ENCODE results near the gene PPP1CC. TPM values are rescaled to one million over a fixed set of nuclear protein-coding genes. Genes with fewer than 3 reads are reported as not detected.

PPP1CC gene
- total RNA-seq, 1 donor from 2014 or later = 156 TPM

DNA sequence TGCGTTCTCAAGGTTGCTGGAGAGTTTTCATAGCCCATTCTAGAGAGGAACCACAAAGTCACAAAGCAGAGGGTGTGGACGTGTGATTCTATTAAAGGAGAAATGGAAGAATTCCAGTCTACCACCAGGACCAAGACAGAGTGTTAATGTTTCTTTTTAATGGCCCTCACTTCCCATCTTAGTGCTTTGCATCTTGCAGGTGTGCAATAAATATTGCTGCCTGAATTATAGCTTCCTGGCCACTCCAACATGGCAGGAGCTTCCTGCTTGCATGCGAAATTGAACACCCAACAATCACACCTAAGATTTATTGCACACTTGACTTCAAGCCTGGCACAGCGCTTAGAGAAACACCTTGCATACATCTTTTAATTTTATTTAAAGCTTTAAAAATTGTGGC is 22.4 kb upstream of the PPP1CC start:
- H3K4me3 ChIP-seq = no peak overlapping the region
- intact Hi-C loops (cut with micrococcal nuclease) = no loop called here
- H3K4me1 ChIP-seq = no peaks in the 10 kb centered on the region
- TF ChIP-seq, protein P1, sequence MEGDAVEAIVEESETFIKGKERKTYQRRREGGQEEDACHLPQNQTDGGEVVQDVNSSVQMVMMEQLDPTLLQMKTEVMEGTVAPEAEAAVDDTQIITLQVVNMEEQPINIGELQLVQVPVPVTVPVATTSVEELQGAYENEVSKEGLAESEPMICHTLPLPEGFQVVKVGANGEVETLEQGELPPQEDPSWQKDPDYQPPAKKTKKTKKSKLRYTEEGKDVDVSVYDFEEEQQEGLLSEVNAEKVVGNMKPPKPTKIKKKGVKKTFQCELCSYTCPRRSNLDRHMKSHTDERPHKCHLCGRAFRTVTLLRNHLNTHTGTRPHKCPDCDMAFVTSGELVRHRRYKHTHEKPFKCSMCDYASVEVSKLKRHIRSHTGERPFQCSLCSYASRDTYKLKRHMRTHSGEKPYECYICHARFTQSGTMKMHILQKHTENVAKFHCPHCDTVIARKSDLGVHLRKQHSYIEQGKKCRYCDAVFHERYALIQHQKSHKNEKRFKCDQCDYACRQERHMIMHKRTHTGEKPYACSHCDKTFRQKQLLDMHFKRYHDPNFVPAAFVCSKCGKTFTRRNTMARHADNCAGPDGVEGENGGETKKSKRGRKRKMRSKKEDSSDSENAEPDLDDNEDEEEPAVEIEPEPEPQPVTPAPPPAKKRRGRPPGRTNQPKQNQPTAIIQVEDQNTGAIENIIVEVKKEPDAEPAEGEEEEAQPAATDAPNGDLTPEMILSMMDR (IDR thresholded peaks at IDR 0.05; ENCODE audit: borderline replicate concordance) = no peak
- no peak overlapping the region for H3K27ac ChIP-seq (replicated peaks)
- H3K27me3 ChIP-seq (ENCODE audit: low read depth) = no peaks in the 10 kb centered on the region
- DNase-seq = no peak
- H3K36me3 ChIP-seq = no peaks in the 10 kb centered on the region
- peaks cover 3% of the 10 kb centered on the region for H3K9me3 ChIP-seq (replicated peaks)

DNA sequence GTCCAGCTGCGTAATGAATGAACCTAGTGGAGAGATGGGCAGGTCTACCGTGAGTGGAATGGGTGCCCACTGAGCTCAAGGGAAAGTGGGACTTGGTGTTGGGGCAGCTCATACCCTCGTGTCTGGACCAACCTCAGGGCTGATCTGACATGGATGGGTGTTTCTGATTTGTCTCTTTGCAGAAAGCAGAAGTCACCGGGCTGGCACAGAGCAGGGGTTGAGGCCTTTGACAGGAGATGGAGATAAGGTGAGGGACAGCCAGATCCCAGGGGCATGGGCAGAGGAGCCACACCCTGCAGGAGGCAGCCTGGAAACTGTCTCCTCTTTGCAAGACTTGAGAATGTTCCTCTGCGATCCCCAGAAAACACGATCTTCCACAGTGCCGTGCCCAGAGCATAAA is 20.9 kb upstream of the PPP1CC start:
- intact Hi-C loops (cut with micrococcal nuclease) = no loop called here
- DNase-seq = no peak
- Histone ChIP-seq H3K9me3 (replicated peaks) (no peaks in the 10 kb centered on the region), H3K4me3 (no peak overlapping the region), H3K4me1 (no peaks in the 10 kb centered on the region), H3K27me3 (ENCODE audit: low read depth) (no peaks in the 10 kb centered on the region), H3K36me3 (no peaks in the 10 kb centered on the region), H3K27ac (replicated peaks) (no peak overlapping the region)
- TF ChIP-seq, protein P1 (IDR thresholded peaks at IDR 0.05; ENCODE audit: borderline replicate concordance) = no peak

DNA sequence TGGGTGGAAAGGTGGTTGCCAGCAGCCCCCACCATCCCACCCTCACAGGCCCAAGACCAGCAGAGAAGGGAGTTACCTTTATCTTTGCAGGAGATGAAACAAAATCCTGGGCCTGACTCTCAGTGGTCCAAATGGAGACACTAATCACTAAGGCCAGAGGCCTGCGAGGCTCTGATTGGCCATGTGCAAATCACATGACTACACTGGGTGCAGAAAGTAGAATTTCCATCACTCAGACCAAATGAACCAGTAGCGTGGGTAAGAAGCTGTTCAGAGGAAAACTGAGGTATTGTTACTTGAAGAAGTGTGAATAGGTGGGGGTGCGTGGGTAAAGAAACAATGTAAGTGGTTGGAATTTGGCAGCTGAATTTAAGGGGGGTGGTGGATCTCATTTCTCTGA is 20.2 kb upstream of the PPP1CC start:
- Histone ChIP-seq H3K27me3 (ENCODE audit: low read depth) (no peaks in the 10 kb centered on the region), H3K4me1 (no peaks in the 10 kb centered on the region), H3K27ac (replicated peaks) (no peak overlapping the region), H3K9me3 (replicated peaks) (no peaks in the 10 kb centered on the region), H3K4me3 (no peak overlapping the region), H3K36me3 (no peaks in the 10 kb centered on the region)
- intact Hi-C loops (cut with micrococcal nuclease) = no loop called here
- TF ChIP-seq, protein P1 (IDR thresholded peaks at IDR 0.05; ENCODE audit: borderline replicate concordance) = no peak
- DNase-seq = no peak

DNA sequence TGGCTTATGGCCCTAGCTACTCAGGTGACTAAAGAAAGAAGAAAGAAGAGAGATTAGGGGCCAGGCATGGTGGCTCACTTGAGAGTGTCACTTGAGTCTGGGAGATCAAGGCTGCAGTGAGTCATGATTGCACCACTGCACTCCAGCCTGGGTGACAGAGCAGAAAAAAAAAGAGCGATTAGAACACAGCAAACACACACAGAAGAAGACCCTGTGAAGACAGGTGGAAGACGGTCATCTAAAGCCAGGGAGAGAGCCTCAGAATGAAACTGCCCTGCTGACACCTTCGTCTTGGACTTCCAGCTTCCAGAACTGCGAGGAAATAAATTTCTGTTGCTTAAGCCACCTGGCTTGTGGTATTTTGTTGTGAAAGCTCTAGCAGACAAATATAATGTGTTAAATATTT is 17.5 kb upstream of the PPP1CC start:
- TF ChIP-seq, protein P1 (IDR thresholded peaks at IDR 0.05; ENCODE audit: borderline replicate concordance) = no peak
- Histone ChIP-seq H3K9me3 (replicated peaks) (no peaks in the 10 kb centered on the region), H3K4me3 (no peak overlapping the region), H3K27ac (replicated peaks) (no peak overlapping the region), H3K4me1 (no peaks in the 10 kb centered on the region), H3K27me3 (ENCODE audit: low read depth) (no peaks in the 10 kb centered on the region), H3K36me3 (no peaks in the 10 kb centered on the region)
- intact Hi-C loops (cut with micrococcal nuclease) = no loop called here
- no peak for DNase-seq

DNA sequence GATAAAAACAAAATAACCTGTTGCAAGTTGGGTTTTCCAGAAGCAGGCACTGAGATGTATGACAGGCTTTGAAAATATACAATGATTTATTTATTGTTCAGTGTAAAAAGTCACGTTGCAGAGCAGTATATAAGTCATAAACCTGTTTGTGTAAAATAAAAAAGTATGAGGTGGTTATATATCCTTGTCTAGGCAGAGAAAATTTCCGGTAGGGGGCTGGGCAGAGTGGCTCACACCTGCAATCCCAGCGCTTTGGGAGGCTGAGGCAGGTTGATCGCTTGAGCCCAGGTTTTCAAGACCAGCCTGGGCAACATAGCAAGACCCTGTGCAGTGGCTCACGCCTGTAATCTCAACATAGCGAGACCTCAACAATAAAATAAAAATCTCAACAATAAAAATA is 16.2 kb upstream of the PPP1CC start:
- Histone ChIP-seq H3K27me3 (ENCODE audit: low read depth) (no peaks in the 10 kb centered on the region), H3K27ac (replicated peaks) (no peak overlapping the region), H3K4me3 (no peak overlapping the region), H3K9me3 (replicated peaks) (no peaks in the 10 kb centered on the region), H3K4me1 (peaks cover 10% of the 10 kb centered on the region), H3K36me3 (no peaks in the 10 kb centered on the region)
- intact Hi-C loops (cut with micrococcal nuclease) = no loop called here
- DNase-seq = no peak
- TF ChIP-seq, protein P1 (IDR thresholded peaks at IDR 0.05; ENCODE audit: borderline replicate concordance) = no peak

DNA sequence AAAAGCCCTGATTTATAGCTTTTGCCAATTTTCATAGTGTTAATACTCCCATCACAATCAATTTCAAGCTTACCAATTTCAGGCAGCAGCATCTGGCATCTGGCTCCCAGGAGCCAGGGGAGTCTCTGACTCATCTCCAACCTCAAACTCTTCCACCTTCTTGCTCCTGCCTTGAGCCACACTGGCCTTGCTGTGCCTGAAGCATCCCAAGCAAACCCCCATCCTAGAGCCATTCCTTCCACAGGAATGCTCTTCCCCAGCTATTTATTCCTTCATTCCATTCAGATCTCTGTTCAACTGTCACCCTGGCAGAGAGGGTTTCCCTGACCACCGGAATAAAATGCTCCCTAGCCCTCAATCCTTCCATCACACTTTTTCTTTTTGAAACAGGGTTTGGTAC is 13.9 kb upstream of the PPP1CC start:
- intact Hi-C loops (cut with micrococcal nuclease) = no loop called here
- TF ChIP-seq, protein P1 (IDR thresholded peaks at IDR 0.05; ENCODE audit: borderline replicate concordance) = no peak
- no peak for DNase-seq

More for the DNA sequence above, 13.9 kb upstream of the PPP1CC start:
- peaks cover 10% of the 10 kb centered on the region for H3K4me1 ChIP-seq
- H3K36me3 ChIP-seq = no peaks in the 10 kb centered on the region
- no peak overlapping the region for H3K27ac ChIP-seq (replicated peaks)
- no peaks in the 10 kb centered on the region for H3K9me3 ChIP-seq (replicated peaks)
- H3K4me3 ChIP-seq = no peak overlapping the region
- no peaks in the 10 kb centered on the region for H3K27me3 ChIP-seq (ENCODE audit: low read depth)
